Right lobe of liver (tissue), 6 donors: ENCODE results near the gene SCAP. TPM values are rescaled to one million over a fixed set of nuclear protein-coding genes. Genes with fewer than 3 reads are reported as not detected.

Experiments
- ATAC-seq, 4 donors: fragments of 200-7000 bp; cut with Tn5 transposase; one replicate each; pipeline ENCODE4 v1.9.1; 2020; ENCODE audit warnings: mild to moderate bottlenecking in 4 of 4, moderate library complexity in 4 of 4
- DNase-seq, 3 donors: peaks; one replicate each; pipeline ENCODE4 v3.0.0-alpha.2; 2020
- H3K27ac ChIP-seq, 3 donors: fragments of 200-600 bp; one replicate each; pipeline ENCODE4 v1.8.0; 2022
- H3K27me3 ChIP-seq, 2 donors: fragments of 200-600 bp; one replicate each; pipeline ENCODE4 v1.8.0; 2022
- H3K36me3 ChIP-seq, 4 donors: fragments of 200-600 bp; sonication (generic) in 1 of 4; one replicate each; pipeline versions ENCODE4 v1.5.1 to v1.8.0; 2017 to 2022; ENCODE audit warnings: control low read depth in 1 of 4
- H3K4me1 ChIP-seq, 4 donors: fragments of 200-600 bp; sonication (generic) in 1 of 4; one replicate each; pipeline versions ENCODE4 v1.5.1 to v1.8.0; 2017 to 2022; ENCODE audit warnings: control low read depth in 1 of 4
- H3K4me3 ChIP-seq, 3 donors: fragments of 200-600 bp; one replicate each; pipeline ENCODE4 v1.8.0; 2022
- H3K9me3 ChIP-seq, 4 donors: fragments of 200-600 bp; sonication (generic) in 1 of 4; one replicate each; pipeline versions ENCODE4 v1.5.1 to v1.8.0; 2017 to 2022; ENCODE audit warnings: control low read depth in 1 of 4
- POLR2A ChIP-seq: fragments of 450-650 bp; IDR thresholded peaks from one replicate; pipeline ENCODE4 v1.6.1; 2017; ENCODE audit warnings: antibody characterized with exemption, mild to moderate bottlenecking
- WGBS: methylation state at CpG from one replicate; pipeline ENCODE4 v1.1.6; 2018; ENCODE audit warnings: low coverage, low lambda C conversion rate; ENCODE audit not compliant: insufficient coverage; ENCODE audit errors: missing lambda C conversion rate; 5-methylcytosine and 5-hydroxymethylcytosine counted together
- intact Hi-C, 2 donors: fragments of 100-400 bp; cut with DNase I; formaldehyde crosslinking; loops; one replicate each; pipeline versions ENCODE4 v1.11.2 to v1.14.1; 2022
- total RNA-seq, 6 experiments: library from RNA; depleted of rRNA in 2 of 6; stranded (reverse); fragments of >200 nt in 2 of 6; fragmentation: NEBNext Ultra II Directional in 3 of 6; extraction: Animal tissue kit (Norgen Biotek cat#: 25700) in 3 of 6; gene quantifications; one replicate each; pipeline versions ENCODE4 v1.1.0 to v1.2.4, GENCODE V29; 2016 to 2023
- TF ChIP-seq, protein P1 (sequence below), 4 donors: fragments of 200-600 bp in 3 of 4; fragments of 450-650 bp in 1 of 4; IDR thresholded peaks; one replicate each; pipeline versions ENCODE4 v1.5.1 to v1.8.0; 2016 to 2022; ENCODE audit warnings: antibody characterized with exemption in 4 of 4, mild to moderate bottlenecking in 2 of 4
- donor health status: DM: no; HTN: yes; CAD: no.
- donor health status: DM: no; HTN: no; CAD: no.
- donor health status: DM: no; HTN: no; CAD: no.
- donor health status: DM: no; HTN: yes; CAD: no.
- donor health status: DM: no; HTN: yes; CAD: no.

The SCAP gene
- total RNA-seq, 6 experiments from 2014 or later, result 48.8 to 85.1 (median 78.9) TPM

DNA sequence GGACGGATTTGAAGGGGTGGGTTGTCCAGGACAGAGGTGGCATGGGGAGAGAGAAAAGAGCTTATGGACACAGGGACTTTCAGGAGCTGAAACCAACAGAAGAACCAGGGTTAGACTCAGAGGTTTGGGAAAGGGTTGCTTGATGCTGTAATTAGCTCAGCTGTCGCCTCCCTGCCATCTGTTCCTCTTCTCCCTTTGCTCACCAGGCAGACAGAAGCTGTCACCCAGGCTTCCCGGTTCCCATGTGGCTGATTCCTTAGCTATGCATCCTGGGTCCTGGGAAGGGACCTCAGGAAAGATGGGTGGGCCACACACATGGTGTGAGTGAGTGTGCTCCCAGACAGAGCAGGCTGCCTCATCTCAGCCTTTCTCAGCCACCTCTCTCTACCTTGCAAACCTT is 80.9 kb downstream of the SCAP start:
- intact Hi-C loops, result no loop called here
- DNase-seq (no peak), ATAC-seq (peak in 1 of 4 donors; percentile 10)
- peaks cover 0 to 12% (median 0%) of the 10 kb centered on the region in 4 donors for H3K36me3 ChIP-seq
- H3K4me3 ChIP-seq, result no peak overlapping the region
- no peaks in the 10 kb centered on the region for H3K27me3 ChIP-seq
- peaks cover 0 to 20% (median 0%) of the 10 kb centered on the region in 4 donors for H3K4me1 ChIP-seq
- no peaks in the 10 kb centered on the region for H3K9me3 ChIP-seq
- no peak overlapping the region for H3K27ac ChIP-seq
- no peak for TF ChIP-seq POLR2A
- TF ChIP-seq, protein P1, sequence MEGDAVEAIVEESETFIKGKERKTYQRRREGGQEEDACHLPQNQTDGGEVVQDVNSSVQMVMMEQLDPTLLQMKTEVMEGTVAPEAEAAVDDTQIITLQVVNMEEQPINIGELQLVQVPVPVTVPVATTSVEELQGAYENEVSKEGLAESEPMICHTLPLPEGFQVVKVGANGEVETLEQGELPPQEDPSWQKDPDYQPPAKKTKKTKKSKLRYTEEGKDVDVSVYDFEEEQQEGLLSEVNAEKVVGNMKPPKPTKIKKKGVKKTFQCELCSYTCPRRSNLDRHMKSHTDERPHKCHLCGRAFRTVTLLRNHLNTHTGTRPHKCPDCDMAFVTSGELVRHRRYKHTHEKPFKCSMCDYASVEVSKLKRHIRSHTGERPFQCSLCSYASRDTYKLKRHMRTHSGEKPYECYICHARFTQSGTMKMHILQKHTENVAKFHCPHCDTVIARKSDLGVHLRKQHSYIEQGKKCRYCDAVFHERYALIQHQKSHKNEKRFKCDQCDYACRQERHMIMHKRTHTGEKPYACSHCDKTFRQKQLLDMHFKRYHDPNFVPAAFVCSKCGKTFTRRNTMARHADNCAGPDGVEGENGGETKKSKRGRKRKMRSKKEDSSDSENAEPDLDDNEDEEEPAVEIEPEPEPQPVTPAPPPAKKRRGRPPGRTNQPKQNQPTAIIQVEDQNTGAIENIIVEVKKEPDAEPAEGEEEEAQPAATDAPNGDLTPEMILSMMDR (IDR thresholded peaks at IDR 0.05), result no peak
- 83% methylated on average over 3 of the region's 3 CpGs for WGBS

DNA sequence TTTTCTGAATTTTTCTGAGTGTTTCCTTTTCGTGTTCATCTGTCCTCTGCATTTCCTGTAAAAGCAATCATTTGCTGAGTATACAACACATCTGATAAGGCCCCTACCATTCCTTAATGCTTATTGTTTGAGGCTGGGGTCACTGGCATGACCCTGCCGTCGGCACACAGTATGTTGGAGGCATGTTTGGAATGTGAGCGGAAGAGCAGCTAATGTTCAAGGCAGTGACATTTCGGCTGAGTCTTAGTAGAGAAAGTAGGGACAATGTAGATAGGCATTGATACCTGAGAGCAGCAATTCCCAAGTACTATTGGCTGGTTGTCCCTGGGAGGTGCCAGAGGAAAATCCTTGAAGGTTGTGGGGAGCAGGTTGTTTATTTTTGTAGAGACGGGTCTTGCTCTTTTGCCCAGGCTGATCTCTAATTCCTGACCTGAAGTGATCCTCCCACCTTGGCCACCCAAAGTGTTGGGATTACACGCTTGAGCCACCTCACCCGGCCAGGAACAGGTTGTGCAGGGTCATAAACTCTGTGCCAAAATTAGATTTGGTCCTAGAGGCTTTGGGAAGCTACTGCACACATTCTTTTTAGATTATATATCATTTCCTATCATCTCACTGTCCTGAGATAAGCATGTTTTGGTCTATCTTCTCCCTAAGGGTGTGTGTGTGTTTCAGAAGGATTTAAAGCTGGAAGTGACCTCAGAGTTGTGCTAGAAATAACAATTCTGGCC is 81.4 kb downstream of the SCAP start:
- DNase-seq (no peak), ATAC-seq (peak; percentile 21 to 44 (median 30))
- Histone ChIP-seq H3K36me3 (peaks cover 0 to 12% (median 0%) of the 10 kb centered on the region in 4 donors), H3K27me3 (no peaks in the 10 kb centered on the region), H3K27ac (no peak overlapping the region), H3K9me3 (no peaks in the 10 kb centered on the region), H3K4me3 (no peak overlapping the region), H3K4me1 (peaks cover 0 to 20% (median 0%) of the 10 kb centered on the region in 4 donors)
- 23% methylated on average over 6 of the region's 8 CpGs for WGBS
- TF ChIP-seq, protein P1 (IDR thresholded peaks at IDR 0.05), result no peak
- TF ChIP-seq POLR2A, result no peak
- intact Hi-C loops, result no loop called here

DNA sequence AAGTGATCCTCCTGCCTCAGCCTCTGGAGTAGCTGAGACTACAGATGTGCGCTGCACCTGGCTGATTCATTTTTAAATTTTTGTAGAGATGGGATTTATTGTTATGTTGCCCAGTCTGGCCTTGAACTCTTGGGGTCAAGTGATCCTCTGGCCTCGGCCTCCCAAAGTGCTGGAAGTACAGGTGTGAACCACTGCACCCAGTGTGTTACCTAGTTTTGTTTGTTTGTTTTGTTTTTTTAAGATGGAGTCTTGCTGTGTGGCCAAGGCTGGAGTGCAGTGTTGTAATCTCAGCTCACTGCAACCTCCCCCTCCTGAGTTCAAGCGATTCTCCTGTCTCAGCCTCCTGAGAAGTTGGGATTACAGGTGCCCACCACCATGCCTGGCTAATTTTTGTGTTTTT is 82.8 kb downstream of the SCAP start:
- DNase-seq (no peak), ATAC-seq (no peak)
- no peak overlapping the region for H3K4me3 ChIP-seq
- H3K36me3 ChIP-seq, result peaks cover 0 to 12% (median 0%) of the 10 kb centered on the region in 4 donors
- intact Hi-C loops, result no loop called here
- WGBS, result 76% methylated on average over 3 of the region's 3 CpGs
- peaks cover 0 to 14% (median 0%) of the 10 kb centered on the region in 4 donors for H3K4me1 ChIP-seq
- H3K9me3 ChIP-seq, result no peaks in the 10 kb centered on the region
- TF ChIP-seq, protein P1 (IDR thresholded peaks at IDR 0.05), result no peak
- TF ChIP-seq POLR2A, result no peak
- H3K27ac ChIP-seq, result no peak overlapping the region
- no peaks in the 10 kb centered on the region for H3K27me3 ChIP-seq

- ATAC-seq, result no peak
- Histone ChIP-seq H3K9me3 (no peaks in the 10 kb centered on the region), H3K27ac (no peak overlapping the region), H3K4me1 (peaks cover 0 to 22% (median 11%) of the 10 kb centered on the region in 4 donors), H3K36me3 (no peaks in the 10 kb centered on the region), H3K4me3 (no peak overlapping the region), H3K27me3 (no peaks in the 10 kb centered on the region)
- intact Hi-C loops, result no loop called here
- TF ChIP-seq, protein P1 (IDR thresholded peaks at IDR 0.05), result no peak
- no peak for TF ChIP-seq POLR2A
- DNase-seq, result no peak
- 78% methylated on average over 2 of the region's 2 CpGs for WGBS
These were observed 89.9 kb downstream of the SCAP start for GRCh38 chr3:47385796-47386195.
